C4-2B (cell line): ENCODE data around the gene ARHGEF19.

Experiments
- ZFX ChIP-seq: fragments of 450-650 bp; IDR thresholded peaks from 2 replicates; pipeline ENCODE4 v1.6.1; 2017
- TF ChIP-seq, protein P1 (sequence below): fragments of 450-650 bp; conservative IDR thresholded peaks from 2 replicates; pipeline ENCODE4 v1.5.1; 2017; ENCODE audit warnings: mild to moderate bottlenecking

DNA sequence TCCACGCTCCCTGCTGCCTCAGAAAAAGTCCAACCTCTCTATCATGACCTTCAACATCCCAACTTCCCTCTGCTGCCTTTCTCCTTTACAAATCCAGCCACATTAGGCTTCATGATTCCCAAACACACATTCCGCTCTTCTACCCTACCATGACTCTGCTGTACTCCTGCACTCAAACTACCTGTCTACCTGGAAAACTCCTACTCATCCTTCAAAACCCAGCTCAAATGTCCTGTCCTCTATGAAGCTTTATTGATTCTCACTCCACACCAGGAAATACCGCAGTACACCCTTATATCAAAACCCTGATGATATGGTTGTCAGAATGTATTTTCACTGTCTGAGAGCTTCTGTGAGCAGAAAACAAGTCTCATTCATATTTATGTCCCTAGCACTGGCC lies 8.9 kb downstream of the ARHGEF19 start:
- TF ChIP-seq, protein P1, sequence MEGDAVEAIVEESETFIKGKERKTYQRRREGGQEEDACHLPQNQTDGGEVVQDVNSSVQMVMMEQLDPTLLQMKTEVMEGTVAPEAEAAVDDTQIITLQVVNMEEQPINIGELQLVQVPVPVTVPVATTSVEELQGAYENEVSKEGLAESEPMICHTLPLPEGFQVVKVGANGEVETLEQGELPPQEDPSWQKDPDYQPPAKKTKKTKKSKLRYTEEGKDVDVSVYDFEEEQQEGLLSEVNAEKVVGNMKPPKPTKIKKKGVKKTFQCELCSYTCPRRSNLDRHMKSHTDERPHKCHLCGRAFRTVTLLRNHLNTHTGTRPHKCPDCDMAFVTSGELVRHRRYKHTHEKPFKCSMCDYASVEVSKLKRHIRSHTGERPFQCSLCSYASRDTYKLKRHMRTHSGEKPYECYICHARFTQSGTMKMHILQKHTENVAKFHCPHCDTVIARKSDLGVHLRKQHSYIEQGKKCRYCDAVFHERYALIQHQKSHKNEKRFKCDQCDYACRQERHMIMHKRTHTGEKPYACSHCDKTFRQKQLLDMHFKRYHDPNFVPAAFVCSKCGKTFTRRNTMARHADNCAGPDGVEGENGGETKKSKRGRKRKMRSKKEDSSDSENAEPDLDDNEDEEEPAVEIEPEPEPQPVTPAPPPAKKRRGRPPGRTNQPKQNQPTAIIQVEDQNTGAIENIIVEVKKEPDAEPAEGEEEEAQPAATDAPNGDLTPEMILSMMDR = no peak
- no peak for TF ChIP-seq ZFX
